Stomach (tissue), 4 donors: ENCODE measurements around the gene CTXN2.

ENCODE experiments used
- EP300 ChIP-seq: sonication (generic); formaldehyde crosslinking; IDR thresholded peaks from one replicate; pipeline ENCODE4 v1.6.1; 2017; ENCODE audit warnings: antibody characterized with exemption
- POLR2A ChIP-seq, 4 donors: fragments of 450-650 bp; IDR thresholded peaks; one replicate each; pipeline ENCODE4 v1.6.1; 2016; ENCODE audit warnings: antibody characterized with exemption in 4 of 4, control low read depth in 2 of 4, mild to moderate bottlenecking in 1 of 4, moderate library complexity in 1 of 4
- POLR2AphosphoS5 ChIP-seq, 3 donors: sonication (generic); formaldehyde crosslinking; IDR thresholded peaks; one replicate each; pipeline ENCODE4 v1.6.1; 2016; ENCODE audit warnings: antibody characterized with exemption in 3 of 3
- TF ChIP-seq, protein P1 (sequence below), 7 experiments: fragments of 450-650 bp in 4 of 7; fragments of 200-600 bp in 3 of 7; sonication (generic) in 3 of 7; IDR thresholded peaks; one replicate each; pipeline ENCODE4 v1.5.1; 2016 to 2019; ENCODE audit warnings: antibody characterized with exemption in 7 of 7, control low read depth in 2 of 7, mild to moderate bottlenecking in 1 of 7

DNA sequence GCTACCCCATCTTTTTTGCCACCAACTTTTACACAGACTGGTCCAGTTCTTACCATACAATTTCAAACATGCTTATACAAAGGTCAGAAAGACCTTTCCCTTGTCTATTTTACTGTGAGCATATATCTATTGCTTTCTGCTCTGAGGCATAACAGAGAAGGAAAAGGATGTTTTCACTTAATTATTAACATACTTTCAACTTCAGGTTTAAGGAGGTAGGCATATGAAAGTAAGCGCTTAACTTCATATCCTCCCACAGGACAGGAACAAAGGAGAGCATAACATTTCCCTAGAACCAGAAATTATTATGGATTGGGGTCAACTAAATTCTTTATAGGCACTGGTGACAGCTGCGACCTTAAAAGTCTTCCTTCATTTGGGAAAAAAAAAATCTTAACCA, 14.5 kb upstream of the CTXN2 start:
- TF ChIP-seq POLR2AphosphoS5 (IDR thresholded peaks at IDR 0.05) (no peak), EP300 (no peak), POLR2A (IDR thresholded peaks at IDR 0.05) (no peak)
- TF ChIP-seq, protein P1, sequence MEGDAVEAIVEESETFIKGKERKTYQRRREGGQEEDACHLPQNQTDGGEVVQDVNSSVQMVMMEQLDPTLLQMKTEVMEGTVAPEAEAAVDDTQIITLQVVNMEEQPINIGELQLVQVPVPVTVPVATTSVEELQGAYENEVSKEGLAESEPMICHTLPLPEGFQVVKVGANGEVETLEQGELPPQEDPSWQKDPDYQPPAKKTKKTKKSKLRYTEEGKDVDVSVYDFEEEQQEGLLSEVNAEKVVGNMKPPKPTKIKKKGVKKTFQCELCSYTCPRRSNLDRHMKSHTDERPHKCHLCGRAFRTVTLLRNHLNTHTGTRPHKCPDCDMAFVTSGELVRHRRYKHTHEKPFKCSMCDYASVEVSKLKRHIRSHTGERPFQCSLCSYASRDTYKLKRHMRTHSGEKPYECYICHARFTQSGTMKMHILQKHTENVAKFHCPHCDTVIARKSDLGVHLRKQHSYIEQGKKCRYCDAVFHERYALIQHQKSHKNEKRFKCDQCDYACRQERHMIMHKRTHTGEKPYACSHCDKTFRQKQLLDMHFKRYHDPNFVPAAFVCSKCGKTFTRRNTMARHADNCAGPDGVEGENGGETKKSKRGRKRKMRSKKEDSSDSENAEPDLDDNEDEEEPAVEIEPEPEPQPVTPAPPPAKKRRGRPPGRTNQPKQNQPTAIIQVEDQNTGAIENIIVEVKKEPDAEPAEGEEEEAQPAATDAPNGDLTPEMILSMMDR (IDR thresholded peaks at IDR 0.05), result no peak
